H1 (cell line): ENCODE data around the gene LYPD6B. TPM values are rescaled to one million over a fixed set of nuclear protein-coding genes. Genes with fewer than 3 reads are reported as not detected.

Experiments
- CREB1 ChIP-seq: IDR thresholded peaks from 2 replicates; pipeline ENCODE4 v1.6.1; 2012; ENCODE audit warnings: inconsistent platforms
- GABPA ChIP-seq: IDR thresholded peaks from 2 replicates; pipeline ENCODE4 v1.6.1; 2011; ENCODE audit warnings: mild to moderate bottlenecking, low read length, moderate library complexity, borderline replicate concordance; ENCODE audit not compliant: insufficient read depth
- PHF8 ChIP-seq: fragments of 200-600 bp; sonication (generic); conservative IDR thresholded peaks from 2 replicates; pipeline ENCODE4 v1.7.1; 2012; ENCODE audit warnings: low read depth, mild to moderate bottlenecking, inconsistent platforms, low read length, moderate library complexity
- polyA plus RNA-seq, 7 experiments: library from polyadenylated mRNA; depleted of rRNA in 3 of 7; stranded (reverse) in 5 of 7; unstranded in 2 of 7; fragments of >200 nt in 5 of 7; fragments of 200-250 nt in 2 of 7; gene quantifications; 1 replicate in 5 of 7; 2 replicates in 1 of 7; 4 replicates in 1 of 7; pipeline versions ENCODE4 v1.2.1 to v1.2.3, GENCODE V29; 2011 to 2013; ENCODE audit warnings: missing spikeins in 2 of 7, mixed read lengths in 2 of 7
- total RNA-seq: library from RNA; stranded (reverse); fragmentation: NEBNext Ultra II Directional; extraction: Animal tissue kit (Norgen Biotek cat#: 25700); gene quantifications from 2 replicates; pipeline ENCODE4 v1.2.1, GENCODE V29; 2021

LYPD6B gene
- total and polyA plus RNA-seq, 2 of the 8 experiments (the other 6 are each of a cell fraction or from before 2014, with no cell fraction given), result 2.2 to 3.5 TPM

GRCh38 chr2:149064365-149064841, 25.9 kb downstream of the LYPD6B start (continued):
- TF ChIP-seq PHF8 (no peak), GABPA (no peak), CREB1 (no peak)
